Body of pancreas (tissue), 4 donors: ENCODE measurements around the gene GALNTL6.

ENCODE experiments used
- CTCF ChIP-seq, 7 experiments: fragments of 450-650 bp in 4 of 7; fragments of 200-600 bp in 3 of 7; sonication (generic) in 3 of 7; IDR thresholded peaks; one replicate each; pipeline ENCODE4 v1.5.1; 2016 to 2019; ENCODE audit warnings: antibody characterized with exemption in 7 of 7
- POLR2A ChIP-seq, 3 donors: fragments of 450-650 bp; IDR thresholded peaks; one replicate each; pipeline ENCODE4 v1.6.1; 2016; ENCODE audit warnings: antibody characterized with exemption in 3 of 3, mild to moderate bottlenecking in 2 of 3

GRCh38 chr4:173014836-173015235 lies 1201.6 kb downstream of the GALNTL6 start:
- TF ChIP-seq POLR2A (IDR thresholded peaks at IDR 0.05): no peak
- TF ChIP-seq CTCF (IDR thresholded peaks at IDR 0.05): no peak
